Ovary (tissue), 9 donors: ENCODE results near the gene DHCR24. TPM values are rescaled to one million over a fixed set of nuclear protein-coding genes. Genes with fewer than 3 reads are reported as not detected.

ENCODE experiments used
- DNase-seq, 5 donors: peaks; one replicate each; pipeline ENCODE4 v3.0.0-alpha.2; 2019 to 2020
- H3K27ac ChIP-seq, 2 donors: fragments of 200-600 bp; one replicate each; pipeline versions ENCODE4 v1.5.1 to v1.8.0; 2019 to 2022
- H3K27me3 ChIP-seq: fragments of 200-600 bp; one replicate; pipeline ENCODE4 v1.8.0; 2022
- H3K36me3 ChIP-seq: fragments of 200-600 bp; sonication (generic); one replicate; pipeline ENCODE4 v1.5.1; 2019
- H3K4me1 ChIP-seq: one replicate; pipeline ENCODE4 v1.8.1; 2013; ENCODE audit warnings: mild to moderate bottlenecking, moderate library complexity; ENCODE audit not compliant: insufficient read depth
- H3K4me3 ChIP-seq: fragments of 200-600 bp; sonication (generic); one replicate; pipeline ENCODE4 v1.5.1; 2017
- H3K9me3 ChIP-seq, 2 donors: fragments of 200-600 bp in 1 of 2; sonication (generic) in 1 of 2; one replicate each; pipeline versions ENCODE4 v1.5.1 to v1.8.1; 2013 to 2019; ENCODE audit warnings: mild to moderate bottlenecking in 1 of 2, moderate library complexity in 1 of 2
- CTCF ChIP-seq, 3 donors: fragments of 450-650 bp in 2 of 3; fragments of 200-600 bp in 1 of 3; IDR thresholded peaks; one replicate each; pipeline versions ENCODE4 v1.5.1 to v1.8.0; 2016 to 2022; ENCODE audit warnings: antibody characterized with exemption in 3 of 3, mild to moderate bottlenecking in 1 of 3
- EP300 ChIP-seq: sonication (generic); formaldehyde crosslinking; IDR thresholded peaks from one replicate; pipeline ENCODE4 v1.6.1; 2017; ENCODE audit warnings: antibody characterized with exemption
- POLR2A ChIP-seq: fragments of 450-650 bp; IDR thresholded peaks from one replicate; pipeline ENCODE4 v1.6.1; 2017; ENCODE audit warnings: antibody characterized with exemption, mild to moderate bottlenecking, moderate library complexity
- WGBS, 3 donors: extraction: QIAGEN DNeasy Blood & Tissue Kit in 1 of 3; methylation state at CpG; one replicate each; pipeline versions ENCODE4 v1.1.5 to v1.1.7; 2013 to 2017; 5-methylcytosine and 5-hydroxymethylcytosine counted together
- intact Hi-C, 4 donors: fragments of 100-400 bp; cut with DNase I; formaldehyde crosslinking; loops; one replicate each; pipeline versions ENCODE4 v1.11.0 to v1.15.1; 2022 to 2023
- polyA plus RNA-seq, 2 donors: library from polyadenylated mRNA; stranded (reverse); fragments of 200-250 nt in 1 of 2; fragments of 350-450 nt in 1 of 2; fragmentation: Illumina TruSeq in 1 of 2; extraction: RNeasy Lipid Tissue Mini Kit (QIAGEN cat#74804) in 1 of 2; gene quantifications; one replicate each; pipeline ENCODE4 v1.2.3, GENCODE V29; 2013 to 2014
- total RNA-seq, 7 donors: library from RNA; depleted of rRNA in 2 of 7; stranded (reverse); fragments of >200 nt in 2 of 7; fragmentation: NEBNext Ultra II Directional in 3 of 7; extraction: Animal tissue kit (Norgen Biotek cat#: 25700) in 3 of 7; gene quantifications; one replicate each; pipeline versions ENCODE4 v1.1.0 to v1.2.4, GENCODE V29; 2016 to 2023
- donor health status: DM: no; HTN: no; CAD: no; lungs with moderate emphysema.
- donor health status: DM: no; HTN: no; CAD: no.
- donor health status: Bipolar disorder and iron deficiency.
- donor health status: DM: yes; HTN: yes; CAD: no.
- donor health status: DM: no; HTN: no; CAD: no.
- donor health status: DM: yes; HTN: yes; CAD: no.

The DHCR24 gene
- total and polyA plus RNA-seq, 9 donors, result 10.5 to 1,394 (median 74.6) TPM

GRCh38 chr1:54929700-54930099 is 42.7 kb upstream of the DHCR24 start:
- no peak for DNase-seq
- Histone ChIP-seq H3K4me3 (no peak overlapping the region), H3K4me1 (no peaks in the 10 kb centered on the region), H3K9me3 (no peaks in the 10 kb centered on the region), H3K27me3 (no peaks in the 10 kb centered on the region), H3K36me3 (no peaks in the 10 kb centered on the region), H3K27ac (no peak overlapping the region)
- intact Hi-C loops, result no loop called here
- no peak for TF ChIP-seq POLR2A
- TF ChIP-seq EP300, result no peak
- no peak for TF ChIP-seq CTCF (IDR thresholded peaks at IDR 0.05)

- WGBS, 3 donors, result 66 to 78% (median 78%) methylated on average over 2 of the region's 2 CpGs
- intact Hi-C loops, result no loop called here
- TF ChIP-seq EP300 (no peak), CTCF (IDR thresholded peaks at IDR 0.05) (no peak), POLR2A (no peak)
These were observed 41.3 kb upstream of the DHCR24 start for GRCh38 chr1:54928327-54928726.

DNA sequence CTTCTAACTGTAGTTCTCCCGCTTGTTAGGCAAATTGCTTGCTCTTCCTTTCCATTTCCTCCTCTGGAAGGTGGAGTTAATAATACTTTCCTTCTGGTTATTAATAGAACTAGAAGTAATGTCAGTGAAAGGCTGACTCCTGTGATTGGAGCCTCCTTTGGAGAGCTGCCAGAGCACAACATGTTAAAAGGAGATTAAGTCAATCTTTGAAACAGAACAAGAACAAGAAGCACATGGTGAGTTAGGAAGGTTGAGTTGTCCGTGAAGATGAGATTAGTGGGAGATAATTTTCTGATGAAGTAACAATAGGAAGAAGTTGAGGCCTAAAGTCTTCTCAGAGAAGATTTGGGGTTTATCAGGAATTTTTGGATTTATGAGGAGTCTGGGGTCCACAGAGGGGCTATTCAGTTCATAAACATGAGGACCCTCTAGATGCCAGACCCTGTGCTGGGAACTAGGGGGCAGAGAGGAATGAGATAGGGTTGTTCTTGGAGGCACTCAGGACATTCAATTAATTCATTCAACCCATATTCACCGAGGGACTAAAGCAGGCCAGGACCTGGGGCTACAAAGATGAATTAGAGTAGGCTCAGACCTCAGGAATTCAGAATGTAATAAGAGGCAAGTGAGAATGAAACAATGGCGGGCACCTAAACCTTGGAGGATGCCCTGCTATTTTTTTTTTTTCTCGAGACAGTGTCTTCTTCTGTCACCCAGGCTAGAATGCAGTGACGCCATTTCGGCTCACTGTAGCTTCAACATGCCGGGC is 40.7 kb upstream of the DHCR24 start:
- 77 to 78% (median 78%) methylated on average over 8 of the region's 8 CpGs for WGBS, 3 donors
- intact Hi-C loops, result no loop called here
- Histone ChIP-seq H3K27ac (no peak overlapping the region), H3K4me3 (no peak overlapping the region), H3K27me3 (no peaks in the 10 kb centered on the region), H3K4me1 (no peaks in the 10 kb centered on the region), H3K36me3 (no peaks in the 10 kb centered on the region), H3K9me3 (no peaks in the 10 kb centered on the region)
- DNase-seq, result no peak
- TF ChIP-seq EP300 (no peak), POLR2A (no peak), CTCF (IDR thresholded peaks at IDR 0.05) (no peak)

More at GRCh38 chr1:54928327-54928726, 41.3 kb upstream of the DHCR24 start:
- Histone ChIP-seq H3K9me3 (no peaks in the 10 kb centered on the region), H3K27me3 (no peaks in the 10 kb centered on the region), H3K4me3 (no peak overlapping the region), H3K27ac (no peak overlapping the region), H3K36me3 (no peaks in the 10 kb centered on the region), H3K4me1 (no peaks in the 10 kb centered on the region)
- no peak for DNase-seq

DNA sequence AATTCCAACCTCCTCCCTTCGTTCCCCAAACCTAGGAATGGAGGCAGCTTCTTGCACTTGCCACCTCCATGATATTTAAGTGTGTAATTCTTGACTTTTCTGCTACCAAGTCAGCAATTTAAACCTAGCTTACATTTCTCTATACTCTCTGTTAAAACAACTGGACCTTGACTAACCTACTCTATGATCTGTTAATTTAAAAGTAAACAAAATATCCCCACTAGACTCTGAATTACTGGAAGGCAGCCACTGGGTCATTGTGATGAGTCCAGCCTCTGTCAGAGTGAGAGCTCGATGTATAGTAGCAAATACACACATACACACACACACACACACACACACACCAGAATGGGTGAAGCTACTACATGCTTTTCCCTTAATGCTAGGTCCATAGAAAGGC is 40.0 kb upstream of the DHCR24 start:
- DNase-seq, result no peak
- TF ChIP-seq CTCF (IDR thresholded peaks at IDR 0.05), result no peak
- no peak for TF ChIP-seq POLR2A
- no peak for TF ChIP-seq EP300
- H3K4me3 ChIP-seq, result no peak overlapping the region
- no peaks in the 10 kb centered on the region for H3K9me3 ChIP-seq
- intact Hi-C loops, result no loop called here
- no peak overlapping the region for H3K27ac ChIP-seq
- H3K27me3 ChIP-seq, result no peaks in the 10 kb centered on the region
- H3K36me3 ChIP-seq, result no peaks in the 10 kb centered on the region
- H3K4me1 ChIP-seq, result no peaks in the 10 kb centered on the region
- 54 to 59% (median 59%) methylated on average over 2 of the region's 2 CpGs for WGBS, 3 donors
